Measurements from ENCODE around the gene TTC39C.
"Not testable (repeated sequence)": the region's sequence is repeated elsewhere in the genome, so short reads cannot be mapped to it uniquely, and the experiment has no call there.

TTC39C gene

DNA sequence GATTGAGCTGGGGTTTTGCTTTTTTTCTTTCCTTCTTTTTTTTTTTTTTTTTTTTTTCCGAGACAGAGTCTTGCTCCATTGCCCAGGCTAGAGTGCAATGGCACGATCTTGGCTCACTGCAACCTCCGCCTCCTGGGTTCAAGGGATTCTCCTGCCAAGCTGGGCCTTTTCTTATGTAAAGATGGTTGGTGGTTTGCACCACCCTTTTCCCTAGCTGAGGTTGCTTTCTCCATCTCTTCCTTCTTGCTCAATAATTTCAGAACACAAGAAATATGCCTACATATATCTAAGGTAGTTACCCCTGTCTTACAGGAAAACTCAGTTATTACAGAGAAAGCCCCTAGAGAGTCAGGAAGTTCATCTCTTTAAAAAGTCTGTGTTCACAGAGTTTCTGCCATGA is 7.0 kb downstream of the TTC39C start:
- Histone ChIP-seq H3K9me3 (ENCODE audit: insufficient read depth, low read length) (no peaks in the 10 kb centered on the region), H3K9ac (ENCODE audit: insufficient read length, low read depth) (no peak overlapping the region), H3K4me1 (ENCODE audit: insufficient read depth, insufficient read length) (peaks cover 2% of the 10 kb centered on the region), H3K27me3 (ENCODE audit: insufficient read depth, insufficient read length) (peaks cover 1% of the 10 kb centered on the region), H3K36me3 (ENCODE audit: insufficient read depth, insufficient read length, low read length) (peaks cover 3% of the 10 kb centered on the region), H3K4me3 (ENCODE audit: insufficient read length, low read depth) (no peak overlapping the region)
- TF ChIP-seq SUZ12 (IDR thresholded peaks at IDR 0.05; ENCODE audit: extremely low read depth, insufficient read depth, insufficient read length) (no peak), ZNF274 (IDR thresholded peaks at IDR 0.05; ENCODE audit: low read depth, low read length) (no peak), YY1 (IDR thresholded peaks at IDR 0.05; ENCODE audit: insufficient read depth, insufficient read length) (no peak)
- no peak for DNase-seq (ENCODE audit: low read depth, low spot score)

DNA sequence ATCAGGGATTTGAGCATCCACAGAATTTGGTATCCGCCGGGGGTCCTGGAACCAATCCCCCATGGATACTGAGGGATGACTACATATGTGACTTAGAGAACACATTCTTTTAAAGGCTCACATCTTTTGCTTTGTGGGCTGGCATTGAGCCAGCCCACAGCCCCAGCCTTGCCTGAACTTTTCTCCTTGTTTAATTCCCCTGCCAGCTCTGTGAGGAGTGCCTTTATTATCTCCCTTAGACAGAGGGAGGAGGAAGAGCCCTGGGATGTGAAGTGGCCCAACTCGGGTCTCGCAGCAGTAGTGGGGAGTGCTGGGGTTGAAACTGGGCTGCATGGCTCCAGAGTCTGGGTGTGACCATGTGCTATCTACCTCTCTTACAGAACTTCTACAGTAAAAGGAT is 7.6 kb downstream of the TTC39C start:
- Histone ChIP-seq H3K36me3 (ENCODE audit: insufficient read depth, insufficient read length, low read length) (peaks cover 3% of the 10 kb centered on the region), H3K9me3 (ENCODE audit: insufficient read depth, low read length) (no peaks in the 10 kb centered on the region), H3K9ac (ENCODE audit: insufficient read length, low read depth) (no peak overlapping the region), H3K4me3 (ENCODE audit: insufficient read length, low read depth) (no peak overlapping the region), H3K27me3 (ENCODE audit: insufficient read depth, insufficient read length) (no peaks in the 10 kb centered on the region), H3K4me1 (ENCODE audit: insufficient read depth, insufficient read length) (peaks cover 2% of the 10 kb centered on the region)
- no peak for TF ChIP-seq SUZ12 (IDR thresholded peaks at IDR 0.05; ENCODE audit: extremely low read depth, insufficient read depth, insufficient read length)
- TF ChIP-seq ZNF274 (IDR thresholded peaks at IDR 0.05; ENCODE audit: low read depth, low read length) = no peak
- TF ChIP-seq YY1 (IDR thresholded peaks at IDR 0.05; ENCODE audit: insufficient read depth, insufficient read length) = no peak
- no peak for DNase-seq (ENCODE audit: low read depth, low spot score)

DNA sequence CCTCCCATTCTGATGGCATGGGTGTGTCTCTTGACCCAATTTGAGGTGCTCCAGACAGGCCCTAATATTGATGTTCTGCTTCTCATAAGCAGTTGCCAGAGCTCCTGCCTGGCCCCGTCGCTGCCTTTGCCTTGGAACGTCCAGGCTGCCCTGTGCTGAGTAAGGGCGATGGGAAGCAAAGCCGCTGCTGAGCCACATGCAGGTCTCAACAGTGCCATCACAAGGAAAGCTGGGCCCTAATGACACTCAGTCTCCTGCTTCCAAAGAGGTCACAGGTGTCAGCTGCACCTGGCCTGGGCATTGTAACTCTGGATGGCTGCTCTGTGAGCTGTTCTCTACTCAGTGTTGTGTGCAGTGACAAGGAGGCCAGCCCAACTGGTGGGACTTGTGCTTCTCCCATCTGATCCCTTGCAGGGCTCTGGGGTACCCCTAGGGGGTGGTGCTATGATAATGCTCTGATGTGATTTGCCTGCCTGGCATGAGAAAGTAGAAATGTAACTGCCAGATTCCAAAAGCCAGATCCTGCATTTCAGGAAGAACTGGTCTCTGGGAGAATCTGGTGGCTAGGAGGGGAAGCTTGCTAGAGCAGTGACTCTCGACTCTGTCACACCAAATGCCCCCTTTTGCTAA is 8.7 kb downstream of the TTC39C start:
- no peaks in the 10 kb centered on the region for H3K9me3 ChIP-seq (ENCODE audit: insufficient read depth, low read length)
- no peaks in the 10 kb centered on the region for H3K27me3 ChIP-seq (ENCODE audit: insufficient read depth, insufficient read length)
- DNase-seq (ENCODE audit: low read depth, low spot score) = no peak
- peaks cover 3% of the 10 kb centered on the region for H3K36me3 ChIP-seq (ENCODE audit: insufficient read depth, insufficient read length, low read length)
- H3K4me1 ChIP-seq (ENCODE audit: insufficient read depth, insufficient read length) = peaks cover 2% of the 10 kb centered on the region
- TF ChIP-seq YY1 (IDR thresholded peaks at IDR 0.05; ENCODE audit: insufficient read depth, insufficient read length) (no peak), ZNF274 (IDR thresholded peaks at IDR 0.05; ENCODE audit: low read depth, low read length) (no peak), SUZ12 (IDR thresholded peaks at IDR 0.05; ENCODE audit: extremely low read depth, insufficient read depth, insufficient read length) (no peak)
- H3K9ac ChIP-seq (ENCODE audit: insufficient read length, low read depth) = no peak overlapping the region
- H3K4me3 ChIP-seq (ENCODE audit: insufficient read length, low read depth) = no peak overlapping the region

DNA sequence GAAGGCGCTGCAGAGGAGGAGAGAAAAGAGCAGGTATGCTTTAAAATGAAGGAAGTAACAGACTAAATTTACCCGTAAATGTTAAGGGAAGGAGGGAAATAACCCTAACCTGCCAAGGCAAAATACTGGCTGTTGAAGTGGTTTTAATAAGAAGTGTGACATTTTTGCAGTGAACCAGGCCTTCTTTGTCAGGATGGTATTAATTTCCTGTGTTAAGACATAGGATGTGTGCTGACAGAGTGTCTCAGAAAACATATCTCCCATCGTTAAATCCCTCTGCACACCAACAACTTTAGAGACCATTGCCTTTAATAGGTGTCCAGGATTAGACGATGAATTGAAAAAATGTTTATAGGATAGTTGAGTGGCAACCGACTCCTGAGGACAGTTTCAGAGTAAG is 9.9 kb downstream of the TTC39C start:
- Histone ChIP-seq H3K9me3 (ENCODE audit: insufficient read depth, low read length) (no peaks in the 10 kb centered on the region), H3K36me3 (ENCODE audit: insufficient read depth, insufficient read length, low read length) (peaks cover 3% of the 10 kb centered on the region), H3K4me3 (ENCODE audit: insufficient read length, low read depth) (no peak overlapping the region), H3K27me3 (ENCODE audit: insufficient read depth, insufficient read length) (no peaks in the 10 kb centered on the region), H3K9ac (ENCODE audit: insufficient read length, low read depth) (no peak overlapping the region), H3K4me1 (ENCODE audit: insufficient read depth, insufficient read length) (peaks cover 2% of the 10 kb centered on the region)
- no peak for DNase-seq (ENCODE audit: low read depth, low spot score)
- TF ChIP-seq YY1 (IDR thresholded peaks at IDR 0.05; ENCODE audit: insufficient read depth, insufficient read length) (no peak), ZNF274 (IDR thresholded peaks at IDR 0.05; ENCODE audit: low read depth, low read length) (no peak), SUZ12 (IDR thresholded peaks at IDR 0.05; ENCODE audit: extremely low read depth, insufficient read depth, insufficient read length) (no peak)

DNA sequence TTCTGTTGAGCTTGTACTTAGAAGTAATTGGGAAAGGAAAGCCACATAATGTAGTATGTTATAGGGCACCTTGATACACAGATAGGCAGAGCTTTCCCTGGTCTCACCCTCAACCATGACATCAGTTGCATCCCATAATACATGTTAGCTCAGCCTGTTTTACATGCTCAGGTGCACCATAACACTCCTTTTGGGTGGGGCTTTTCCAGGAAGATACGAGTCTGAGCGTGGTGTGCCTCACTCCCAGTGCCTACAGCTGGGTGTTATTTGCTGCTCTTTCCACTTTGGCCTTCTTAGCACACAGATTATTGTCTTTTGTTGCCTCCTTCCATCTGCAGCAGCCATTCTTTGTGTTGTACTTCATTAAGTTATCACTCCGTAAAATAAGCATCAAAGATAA is 11.9 kb downstream of the TTC39C start:
- no peak for DNase-seq (ENCODE audit: low read depth, low spot score)
- H3K9ac ChIP-seq (ENCODE audit: insufficient read length, low read depth) = no peak overlapping the region
- H3K4me3 ChIP-seq (ENCODE audit: insufficient read length, low read depth) = no peak overlapping the region
- TF ChIP-seq YY1 (IDR thresholded peaks at IDR 0.05; ENCODE audit: insufficient read depth, insufficient read length) (no peak), ZNF274 (IDR thresholded peaks at IDR 0.05; ENCODE audit: low read depth, low read length) (no peak), SUZ12 (IDR thresholded peaks at IDR 0.05; ENCODE audit: extremely low read depth, insufficient read depth, insufficient read length) (no peak)
- H3K36me3 ChIP-seq (ENCODE audit: insufficient read depth, insufficient read length, low read length) = peaks cover 3% of the 10 kb centered on the region
- H3K4me1 ChIP-seq (ENCODE audit: insufficient read depth, insufficient read length) = peaks cover 2% of the 10 kb centered on the region
- H3K9me3 ChIP-seq (ENCODE audit: insufficient read depth, low read length) = no peaks in the 10 kb centered on the region
- H3K27me3 ChIP-seq (ENCODE audit: insufficient read depth, insufficient read length) = no peaks in the 10 kb centered on the region

DNA sequence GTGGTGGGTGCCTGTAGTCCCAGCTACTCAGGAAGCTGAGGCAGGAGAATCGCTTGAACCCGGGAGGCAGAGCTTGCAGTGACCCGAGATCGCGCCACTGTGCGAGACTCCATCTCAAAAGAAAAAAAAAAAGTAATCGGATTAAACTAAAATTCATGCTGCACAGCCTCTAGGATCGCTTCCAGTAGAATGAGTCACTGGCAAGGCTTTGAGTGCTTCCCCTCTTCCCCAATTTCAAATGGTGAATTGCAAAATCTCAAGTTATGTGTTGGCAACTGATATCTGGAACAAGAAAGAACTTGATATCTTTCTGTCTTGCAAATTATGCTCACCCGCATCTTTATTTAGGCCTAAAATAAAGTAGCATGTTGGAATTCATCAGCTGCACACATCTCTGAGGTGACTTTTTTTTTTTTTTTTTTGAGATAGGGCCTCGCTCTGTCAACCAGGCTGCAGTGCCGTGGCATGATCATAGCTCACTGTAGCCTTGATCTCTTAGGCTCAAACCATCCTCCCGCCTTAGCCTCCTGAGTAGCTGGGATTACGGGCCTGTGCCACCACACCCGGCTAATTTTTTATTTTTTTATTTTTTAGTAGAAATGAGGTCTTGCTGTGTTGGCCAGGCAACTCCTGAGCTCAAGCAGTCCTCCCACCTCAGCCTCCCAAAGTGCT is 12.7 kb downstream of the TTC39C start:
- no peaks in the 10 kb centered on the region for H3K27me3 ChIP-seq (ENCODE audit: insufficient read depth, insufficient read length)
- no peaks in the 10 kb centered on the region for H3K9me3 ChIP-seq (ENCODE audit: insufficient read depth, low read length)
- no peak for DNase-seq (ENCODE audit: low read depth, low spot score)
- peaks cover 2% of the 10 kb centered on the region for H3K4me1 ChIP-seq (ENCODE audit: insufficient read depth, insufficient read length)
- no peak overlapping the region for H3K9ac ChIP-seq (ENCODE audit: insufficient read length, low read depth)
- no peak overlapping the region for H3K4me3 ChIP-seq (ENCODE audit: insufficient read length, low read depth)
- TF ChIP-seq YY1 (IDR thresholded peaks at IDR 0.05; ENCODE audit: insufficient read depth, insufficient read length) = no peak
- no peak for TF ChIP-seq ZNF274 (IDR thresholded peaks at IDR 0.05; ENCODE audit: low read depth, low read length)
- peaks cover 3% of the 10 kb centered on the region for H3K36me3 ChIP-seq (ENCODE audit: insufficient read depth, insufficient read length, low read length)

DNA sequence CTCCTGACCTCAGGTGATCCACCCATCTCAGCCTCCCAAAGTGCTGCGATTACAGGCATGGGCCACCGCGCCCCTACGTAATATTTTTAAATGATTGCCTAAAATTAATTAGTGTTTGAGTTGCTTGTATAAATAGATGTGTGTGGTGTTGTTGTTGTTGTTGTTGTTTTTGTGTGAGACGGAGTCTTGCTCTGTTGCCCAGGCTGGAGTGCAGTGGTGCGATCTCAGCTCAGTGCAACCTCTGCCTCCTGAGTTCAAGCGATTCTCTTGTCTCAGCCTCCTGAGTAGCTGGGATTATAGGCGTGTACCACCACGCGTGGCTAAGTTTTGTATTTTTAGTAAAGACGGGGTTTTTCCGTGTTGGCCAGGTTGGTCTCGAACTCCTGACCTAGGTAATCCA is 14.4 kb downstream of the TTC39C start:
- not testable (repeated sequence) for H3K27me3 ChIP-seq (ENCODE audit: insufficient read depth, insufficient read length); H3K4me1 ChIP-seq (ENCODE audit: insufficient read depth, insufficient read length); DNase-seq (ENCODE audit: low read depth, low spot score); H3K36me3 ChIP-seq (ENCODE audit: insufficient read depth, insufficient read length, low read length); H3K4me3 ChIP-seq (ENCODE audit: insufficient read length, low read depth); H3K9ac ChIP-seq (ENCODE audit: insufficient read length, low read depth); H3K9me3 ChIP-seq (ENCODE audit: insufficient read depth, low read length)

Data from NT2/D1 (cell line).